Neural crest cell (in vitro differentiated cells): ENCODE data around the gene CUL1. TPM values are rescaled to one million over a fixed set of nuclear protein-coding genes. Genes with fewer than 3 reads are reported as not detected.
"Not testable (repeated sequence)": the region's sequence is repeated elsewhere in the genome, so short reads cannot be mapped to it uniquely, and the experiment has no call there.

ENCODE experiments used
- DNase-seq: peaks from one replicate; pipeline ENCODE4 v3.0.0; 2021; ENCODE audit warnings: low read depth, mixed read lengths, low spot score
- H3K27ac Mint-ChIP-seq: one replicate; pipeline ENCODE4 v1.8.0; 2021; ENCODE audit warnings: mild to moderate bottlenecking, mixed read lengths; ENCODE audit not compliant: unreplicated experiment
- H3K27me3 Mint-ChIP-seq: 2 replicates; pipeline ENCODE4 v1.8.0; 2021; ENCODE audit warnings: low read depth, mild to moderate bottlenecking, mixed read lengths
- H3K36me3 Mint-ChIP-seq: 2 replicates; pipeline ENCODE4 v1.8.0; 2021; ENCODE audit warnings: low read depth, mild to moderate bottlenecking, mixed read lengths
- H3K4me1 Mint-ChIP-seq: 2 replicates; pipeline ENCODE4 v1.8.0; 2021; ENCODE audit warnings: mixed read lengths
- H3K4me3 Mint-ChIP-seq: one replicate; pipeline ENCODE4 v1.8.0; 2021; ENCODE audit warnings: mild to moderate bottlenecking, mixed read lengths
- H3K9me3 Mint-ChIP-seq: 2 replicates; pipeline ENCODE4 v1.8.0; 2021; ENCODE audit warnings: mixed read lengths
- total RNA-seq: library from RNA; stranded (reverse); gene quantifications from 2 replicates; pipeline ENCODE4 v1.2.1, GENCODE V29; 2021
- TF ChIP-seq, protein P1 (sequence below): fragments of 200-600 bp; sonication (generic); conservative IDR thresholded peaks from 2 replicates; pipeline ENCODE4 v1.5.0; 2021; ENCODE audit warnings: antibody characterized with exemption, mild to moderate bottlenecking

The CUL1 gene
- total RNA-seq, 1 donor from 2014 or later, result 70.0 TPM

DNA sequence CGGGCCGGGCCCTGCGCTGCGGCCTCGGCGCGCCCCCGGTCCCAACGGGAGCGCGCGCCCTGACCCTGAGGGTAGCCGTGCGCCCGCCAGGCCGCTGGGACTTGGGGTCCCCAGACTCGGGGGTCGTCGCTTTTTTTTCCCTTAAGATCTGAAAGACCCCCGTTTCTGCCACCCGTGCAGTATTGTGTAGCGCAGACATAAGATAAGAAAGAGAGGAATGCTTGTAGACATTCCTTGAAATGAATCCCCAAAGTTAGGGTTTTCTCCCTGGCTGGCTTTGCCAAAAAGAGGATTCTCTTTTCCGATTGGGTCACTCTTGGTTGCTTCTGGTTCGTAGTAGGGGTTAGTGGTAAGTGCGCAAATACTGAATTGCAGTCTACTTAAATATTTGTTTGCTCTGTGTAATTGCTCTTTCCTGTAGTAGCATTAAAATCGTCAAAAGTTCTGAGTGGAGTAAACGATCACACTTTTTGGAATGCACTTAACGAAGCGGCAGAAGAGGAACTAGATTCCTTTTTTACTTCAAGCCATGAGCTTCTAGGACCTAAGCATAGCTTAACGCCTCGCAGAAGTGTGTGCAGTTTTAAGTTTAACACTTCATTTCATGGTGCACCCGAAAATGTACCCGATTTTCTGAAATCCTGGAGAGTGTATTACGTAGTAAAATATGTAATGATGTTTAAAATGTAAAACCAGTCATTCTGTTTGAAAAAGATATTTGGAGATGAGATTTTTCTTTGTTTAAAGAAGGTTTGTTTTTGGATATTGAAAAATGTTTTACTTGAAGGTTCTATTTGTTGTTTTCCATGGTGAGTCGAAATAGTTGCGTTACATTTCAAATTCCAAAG lies 1.3 kb downstream of the CUL1 start:
- TF ChIP-seq, protein P1, sequence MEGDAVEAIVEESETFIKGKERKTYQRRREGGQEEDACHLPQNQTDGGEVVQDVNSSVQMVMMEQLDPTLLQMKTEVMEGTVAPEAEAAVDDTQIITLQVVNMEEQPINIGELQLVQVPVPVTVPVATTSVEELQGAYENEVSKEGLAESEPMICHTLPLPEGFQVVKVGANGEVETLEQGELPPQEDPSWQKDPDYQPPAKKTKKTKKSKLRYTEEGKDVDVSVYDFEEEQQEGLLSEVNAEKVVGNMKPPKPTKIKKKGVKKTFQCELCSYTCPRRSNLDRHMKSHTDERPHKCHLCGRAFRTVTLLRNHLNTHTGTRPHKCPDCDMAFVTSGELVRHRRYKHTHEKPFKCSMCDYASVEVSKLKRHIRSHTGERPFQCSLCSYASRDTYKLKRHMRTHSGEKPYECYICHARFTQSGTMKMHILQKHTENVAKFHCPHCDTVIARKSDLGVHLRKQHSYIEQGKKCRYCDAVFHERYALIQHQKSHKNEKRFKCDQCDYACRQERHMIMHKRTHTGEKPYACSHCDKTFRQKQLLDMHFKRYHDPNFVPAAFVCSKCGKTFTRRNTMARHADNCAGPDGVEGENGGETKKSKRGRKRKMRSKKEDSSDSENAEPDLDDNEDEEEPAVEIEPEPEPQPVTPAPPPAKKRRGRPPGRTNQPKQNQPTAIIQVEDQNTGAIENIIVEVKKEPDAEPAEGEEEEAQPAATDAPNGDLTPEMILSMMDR, result no peak
- peak overlapping the region; percentile 91 for H3K27ac Mint-ChIP-seq
- no peaks in the 10 kb centered on the region for H3K36me3 Mint-ChIP-seq
- H3K4me3 Mint-ChIP-seq, result peak overlapping the region; percentile 91
- no peaks in the 10 kb centered on the region for H3K27me3 Mint-ChIP-seq
- no peak for DNase-seq
- no peaks in the 10 kb centered on the region for H3K9me3 Mint-ChIP-seq
- peaks cover 56% of the 10 kb centered on the region for H3K4me1 Mint-ChIP-seq

- H3K4me1 Mint-ChIP-seq, result peaks cover 61% of the 10 kb centered on the region
- no peaks in the 10 kb centered on the region for H3K9me3 Mint-ChIP-seq
- TF ChIP-seq, protein P1, result no peak
- DNase-seq, result no peak
- H3K36me3 Mint-ChIP-seq, result no peaks in the 10 kb centered on the region
- H3K27ac Mint-ChIP-seq, result peak overlapping the region; percentile 87
- no peaks in the 10 kb centered on the region for H3K27me3 Mint-ChIP-seq
- H3K4me3 Mint-ChIP-seq, result peak overlapping the region; percentile 91
Observed at GRCh38 chr7:148700661-148701064, 2.0 kb downstream of the CUL1 start.

- DNase-seq, result no peak
- Mint-ChIP-seq H3K36me3 (no peaks in the 10 kb centered on the region), H3K4me3 (peak overlapping the region; percentile 91), H3K4me1 (peaks cover 64% of the 10 kb centered on the region), H3K9me3 (no peaks in the 10 kb centered on the region), H3K27ac (peak overlapping the region; percentile 85), H3K27me3 (no peaks in the 10 kb centered on the region)
- TF ChIP-seq, protein P1, result no peak
Observed at GRCh38 chr7:148701414-148701813, 2.7 kb downstream of the CUL1 start.

DNA sequence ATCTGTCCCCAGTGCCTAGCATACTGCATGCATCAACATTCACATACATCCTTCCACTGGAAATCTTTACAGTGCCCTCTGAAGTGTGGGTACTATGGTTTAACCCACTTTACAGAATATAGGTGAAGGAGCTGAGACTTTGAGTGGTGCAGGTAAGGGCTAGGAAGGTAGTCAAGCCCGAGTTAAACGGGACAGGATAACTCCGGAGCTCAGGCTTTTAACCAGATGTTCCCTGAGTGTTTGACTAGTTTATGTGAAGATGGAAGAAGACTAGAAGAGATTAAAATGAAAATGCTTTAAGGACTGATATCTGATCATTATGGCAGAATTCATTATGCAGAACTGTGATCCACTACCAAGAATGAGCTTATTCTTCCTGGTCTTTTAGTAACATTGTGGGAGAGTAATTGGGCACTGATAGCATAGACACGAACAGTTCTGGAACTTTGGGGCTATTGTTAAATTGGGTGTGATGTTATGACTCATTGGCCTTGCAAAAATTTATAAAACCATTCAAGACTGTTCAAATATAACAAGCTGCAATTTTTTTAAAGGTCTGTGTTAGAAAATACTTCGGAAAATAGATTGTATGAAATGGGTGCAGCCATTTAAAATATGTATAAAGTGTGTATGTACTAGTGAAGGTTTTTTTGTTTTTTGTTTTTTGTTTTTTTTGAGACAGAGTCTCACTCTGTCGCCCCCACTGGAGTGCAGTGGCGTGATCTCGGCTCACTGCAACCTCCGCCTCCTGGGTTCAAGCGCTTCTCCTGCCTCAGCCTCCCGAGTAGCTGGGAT lies 4.4 kb downstream of the CUL1 start:
- no peaks in the 10 kb centered on the region for H3K36me3 Mint-ChIP-seq
- DNase-seq, result no peak
- H3K27me3 Mint-ChIP-seq, result no peaks in the 10 kb centered on the region
- TF ChIP-seq, protein P1, result no peak
- H3K4me1 Mint-ChIP-seq, result peaks cover 60% of the 10 kb centered on the region
- peak overlapping the region; percentile 50 for H3K4me3 Mint-ChIP-seq
- no peaks in the 10 kb centered on the region for H3K9me3 Mint-ChIP-seq
- no peak overlapping the region for H3K27ac Mint-ChIP-seq

GRCh38 chr7:148703671-148703962 lies 4.9 kb downstream of the CUL1 start:
- H3K4me1 Mint-ChIP-seq, result peaks cover 65% of the 10 kb centered on the region
- H3K36me3 Mint-ChIP-seq, H3K4me3 Mint-ChIP-seq, DNase-seq, H3K9me3 Mint-ChIP-seq, H3K27me3 Mint-ChIP-seq, H3K27ac Mint-ChIP-seq: not testable (repeated sequence)

- Mint-ChIP-seq H3K27me3 (no peaks in the 10 kb centered on the region), H3K36me3 (no peaks in the 10 kb centered on the region), H3K4me3 (no peak overlapping the region), H3K4me1 (peaks cover 65% of the 10 kb centered on the region), H3K9me3 (no peaks in the 10 kb centered on the region), H3K27ac (no peak overlapping the region)
- DNase-seq, result no peak
- TF ChIP-seq, protein P1, result no peak
Observed at GRCh38 chr7:148704189-148704588, 5.5 kb downstream of the CUL1 start.
